Measurements from ENCODE around the gene DLX6.

DLX6 gene

DNA sequence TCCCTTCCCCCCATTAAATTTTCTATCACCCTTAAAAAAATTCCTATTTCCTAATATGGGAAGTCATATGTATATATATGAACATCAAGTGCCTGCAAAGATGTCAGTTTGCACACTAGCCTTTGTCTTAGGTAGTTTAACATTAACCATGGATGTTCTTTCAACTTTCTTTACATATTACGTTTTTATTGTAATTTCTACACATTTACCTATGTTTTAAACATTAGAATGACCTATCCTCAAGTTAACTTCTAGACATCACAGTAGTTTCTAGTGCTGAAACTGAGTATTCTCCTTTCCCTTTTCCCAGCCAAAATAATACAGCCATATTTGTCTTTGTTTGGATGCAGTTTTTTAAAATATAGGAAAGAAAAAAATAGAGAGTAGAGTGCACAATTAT, 5.8 kb downstream of the DLX6 start:
- DNase-seq (ENCODE audit: low spot score) = no peak

- DNase-seq (ENCODE audit: low spot score) = no peak
Measured at GRCh38 chr7:97011536-97012364, 6.4 kb downstream of the DLX6 start.

DNA sequence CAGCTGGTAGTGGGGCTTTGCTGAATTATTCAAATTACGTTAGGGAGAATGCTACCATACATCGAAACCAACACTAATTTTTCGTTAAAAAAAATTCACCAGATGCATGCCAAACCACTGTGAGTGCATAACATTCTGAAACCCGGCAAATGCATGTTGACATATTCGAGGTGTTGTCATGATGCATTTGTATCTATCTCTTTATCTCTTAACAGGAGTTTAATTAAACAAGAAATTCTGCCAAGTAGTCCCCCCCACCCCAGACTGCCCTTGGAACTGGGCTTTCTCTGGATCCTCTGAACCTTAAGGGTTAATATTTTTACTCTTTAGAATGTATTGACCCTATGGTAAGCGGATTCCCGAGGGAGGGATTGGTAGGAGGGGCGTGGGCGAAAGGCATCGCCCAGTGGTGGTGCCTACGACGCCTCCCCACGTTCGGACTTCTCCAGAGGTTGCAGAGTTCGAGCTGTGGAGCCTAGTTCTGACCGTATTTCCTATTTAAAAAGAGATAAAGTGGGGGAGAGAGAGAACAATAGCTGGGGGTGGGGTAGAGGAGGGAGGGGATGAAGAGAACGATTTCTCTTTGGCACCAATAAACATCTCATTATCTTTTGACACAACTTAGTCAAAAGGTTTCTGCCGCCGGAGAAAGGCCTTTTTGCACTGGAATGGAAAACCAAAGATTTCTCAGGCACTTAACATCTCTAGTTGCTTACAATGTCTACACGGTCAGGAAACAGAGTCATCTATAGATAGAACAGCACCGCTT, 7.2 kb downstream of the DLX6 start:
- no peak for DNase-seq (ENCODE audit: low spot score)

GRCh38 chr7:97013134-97013844, 7.9 kb downstream of the DLX6 start:
- no peak for DNase-seq (ENCODE audit: low spot score)

DNA sequence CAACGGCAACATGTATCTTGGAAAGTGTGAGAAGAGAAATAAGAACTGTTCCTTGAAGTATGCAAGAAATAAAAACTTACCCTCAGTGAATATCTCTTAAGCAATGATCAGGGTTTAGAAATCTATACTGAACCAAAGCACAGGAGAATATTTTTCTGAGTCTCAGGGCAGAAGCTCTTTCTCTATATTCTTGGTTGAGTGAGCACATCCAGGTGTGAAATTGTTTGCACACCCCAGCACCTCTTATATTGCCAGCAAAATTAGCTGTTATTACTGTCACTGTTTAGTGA, 8.4 kb downstream of the DLX6 start:
- no peak for DNase-seq (ENCODE audit: low spot score)

DNA sequence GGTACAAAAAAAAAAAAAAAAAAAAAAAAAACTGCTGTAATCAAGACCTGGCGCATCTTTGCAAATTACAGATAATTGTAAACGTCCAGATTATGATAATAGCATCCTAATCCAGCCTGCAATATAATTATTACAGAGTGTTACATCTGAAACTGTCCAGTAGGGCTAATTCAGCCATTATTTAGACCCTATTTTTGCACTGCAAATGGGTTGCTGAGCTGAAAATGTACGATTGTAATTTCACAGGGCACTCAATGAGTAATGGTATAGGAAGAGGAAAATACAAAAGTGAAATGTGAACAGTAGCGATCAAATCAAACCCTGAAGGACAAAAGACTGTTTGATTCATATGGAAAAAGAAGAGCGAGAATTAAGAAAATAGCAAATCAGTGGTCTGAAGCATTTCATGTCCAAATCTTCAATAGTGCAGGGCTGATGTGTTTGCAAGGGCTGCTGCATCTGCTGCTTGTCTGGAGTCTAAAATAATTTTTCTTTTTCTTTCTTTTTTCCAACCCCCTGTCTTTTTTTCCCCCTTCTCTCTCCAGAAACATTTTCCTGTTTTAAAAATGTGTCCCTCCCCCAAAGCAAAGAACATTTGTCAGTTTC, 8.9 kb downstream of the DLX6 start:
- DNase-seq (ENCODE audit: low spot score) = no peak

- no peak for DNase-seq (ENCODE audit: low spot score)
Measured at GRCh38 chr7:97015279-97015678, 9.9 kb downstream of the DLX6 start.

DNA sequence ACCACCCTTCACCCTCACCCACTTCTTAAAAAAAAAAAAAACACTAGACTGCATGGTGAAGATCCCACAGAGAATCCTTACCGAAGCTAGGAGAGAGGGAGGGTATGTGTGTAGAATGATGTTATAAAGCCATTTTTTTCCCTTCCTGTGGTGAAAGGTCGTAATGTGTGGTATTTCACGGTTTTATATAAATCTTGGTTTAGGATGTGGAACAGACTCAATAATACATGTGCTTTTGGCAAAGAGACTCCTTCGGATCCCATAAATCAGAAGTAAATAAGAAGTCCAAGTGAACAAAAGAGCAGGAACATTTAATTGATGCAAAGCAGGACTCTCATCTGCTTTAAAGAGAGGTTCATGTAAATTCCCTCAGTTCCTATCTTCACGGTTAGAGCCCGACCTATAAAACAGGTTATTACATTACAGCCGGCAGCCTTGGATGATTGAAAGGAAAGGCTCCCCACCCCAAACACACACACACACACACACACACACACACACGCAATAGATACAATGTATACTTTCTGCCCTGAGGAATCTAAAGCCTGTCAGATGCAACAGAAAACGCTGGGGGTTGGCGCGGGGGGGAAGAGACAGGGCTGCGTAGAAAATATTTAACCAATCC, 10.5 kb downstream of the DLX6 start:
- DNase-seq (ENCODE audit: low spot score) = no peak

DNA sequence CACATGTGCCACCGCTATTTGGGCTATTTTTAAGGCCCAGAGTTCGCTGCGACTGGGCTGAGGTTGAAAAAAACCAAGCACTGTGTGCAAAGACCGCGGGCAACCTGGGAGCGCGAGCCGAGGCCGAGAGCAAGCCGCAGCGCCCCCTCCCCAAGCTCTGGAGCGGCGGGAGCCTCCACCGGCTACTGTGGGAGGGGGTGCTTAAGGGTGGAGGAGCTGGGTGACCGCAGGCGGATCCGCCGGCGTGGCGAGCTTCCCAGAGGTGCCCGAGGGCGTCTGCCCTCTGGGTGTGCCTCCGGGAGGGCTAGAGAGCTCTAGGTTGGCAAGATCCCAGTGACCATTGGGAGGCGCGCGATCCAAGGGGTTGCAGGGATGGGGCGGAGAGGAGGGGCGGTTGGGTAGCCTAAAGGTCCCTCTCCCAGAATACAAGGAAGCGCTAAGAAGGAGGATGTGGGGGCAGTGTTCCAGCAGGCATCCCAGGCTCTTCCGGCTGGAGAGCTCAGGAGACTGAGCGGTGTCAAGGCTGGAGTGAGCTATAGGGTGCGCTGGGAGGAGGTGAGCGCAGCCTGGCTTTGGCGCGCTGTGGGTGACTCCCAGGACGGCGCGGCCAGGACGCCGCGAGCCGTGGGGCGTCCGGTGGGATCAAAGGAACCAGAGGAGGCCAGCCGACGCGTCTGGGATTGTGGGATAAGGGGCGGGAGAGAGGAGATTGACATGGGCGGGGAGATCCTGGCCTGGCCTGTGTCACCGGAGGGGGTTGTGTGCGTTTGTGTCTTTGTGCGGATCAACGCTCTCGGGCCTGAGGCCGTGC, 11.2 kb downstream of the DLX6 start:
- peak; percentile 54 for DNase-seq (ENCODE audit: low spot score)

GRCh38 chr7:97017192-97018125, 12.1 kb downstream of the DLX6 start:
- DNase-seq (ENCODE audit: low spot score) = no peak

DNA sequence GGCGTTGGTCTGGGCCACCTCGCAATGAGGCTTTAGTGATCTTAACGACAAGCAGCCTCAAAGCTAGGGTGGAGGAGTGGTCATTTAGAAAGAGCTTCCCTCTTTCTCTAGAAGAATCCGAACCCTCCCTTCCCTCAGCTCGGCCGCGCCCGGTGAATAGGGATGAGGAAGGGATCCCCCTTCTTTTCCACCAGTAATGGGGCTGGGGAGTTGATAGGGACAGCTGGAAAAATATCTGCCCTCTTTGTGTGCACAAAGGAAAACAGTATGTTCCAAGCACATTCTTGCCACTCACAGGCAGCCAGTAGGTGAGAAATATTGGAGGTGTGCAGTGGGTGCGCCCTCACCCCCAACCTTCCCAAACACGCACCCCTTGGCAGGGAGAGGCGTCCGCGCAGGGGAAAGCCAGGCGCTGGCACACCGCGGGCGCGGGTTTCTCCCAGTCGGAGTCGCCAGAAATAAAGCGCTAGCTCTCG, 12.8 kb downstream of the DLX6 start:
- DNase-seq (ENCODE audit: low spot score) = no peak

DNA sequence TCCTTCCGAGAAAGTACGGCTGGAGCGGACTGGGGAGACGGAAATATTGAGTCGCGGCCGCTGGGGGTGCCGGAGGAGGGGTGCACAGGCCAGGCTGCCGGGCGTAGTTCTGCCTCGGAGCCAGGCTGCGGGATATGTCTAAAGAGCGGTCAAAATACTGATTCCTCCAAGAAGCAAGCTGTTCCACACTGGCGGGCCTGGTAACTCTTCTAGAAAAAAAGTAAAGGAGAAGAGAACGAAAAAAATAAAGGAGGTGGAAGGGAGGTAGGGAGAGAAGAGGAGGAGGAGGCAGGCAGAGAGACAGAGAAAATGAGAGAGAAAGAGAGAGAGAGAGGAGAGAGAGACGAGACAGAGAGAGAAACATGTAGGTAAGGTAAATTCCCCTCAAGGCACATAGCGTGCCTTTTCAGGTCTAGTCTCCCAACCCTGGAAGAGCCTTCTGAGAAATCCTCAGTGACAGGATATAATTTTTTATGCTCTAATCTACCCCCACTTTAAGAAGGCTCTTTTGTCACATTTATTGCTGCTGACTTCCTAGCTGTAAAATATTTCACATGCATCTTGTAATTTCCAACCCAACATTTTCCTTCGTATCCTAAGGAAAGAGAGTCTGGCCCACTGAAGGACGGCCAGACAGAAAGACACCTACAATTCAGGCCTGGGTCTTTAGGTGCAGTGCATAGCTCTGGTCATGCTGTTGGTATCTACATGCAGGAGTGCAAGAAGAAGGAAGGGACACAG, 13.6 kb downstream of the DLX6 start:
- DNase-seq (ENCODE audit: low spot score) = no peak

GRCh38 chr7:97019710-97020225, 14.4 kb downstream of the DLX6 start:
- DNase-seq (ENCODE audit: low spot score) = no peak

DNA sequence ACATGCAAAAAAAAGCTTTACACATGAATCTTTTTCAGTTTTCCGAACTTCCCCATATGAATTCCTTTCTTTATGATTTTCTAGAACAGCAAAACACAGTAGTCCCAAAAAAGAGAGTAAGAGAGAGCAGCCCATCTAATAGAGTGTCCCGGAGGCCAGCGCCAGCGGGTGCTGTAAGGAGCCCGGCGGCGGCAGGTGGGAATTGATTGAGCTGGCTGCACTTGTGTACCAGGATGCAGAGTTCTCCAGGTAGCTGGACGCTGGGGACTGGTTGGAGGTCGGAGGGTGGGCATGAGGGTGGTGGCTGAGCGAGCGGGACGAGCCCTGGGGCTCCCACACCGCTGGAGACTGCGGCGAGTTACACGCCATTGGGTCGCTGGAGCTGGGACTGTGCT, 15.2 kb downstream of the DLX6 start:
- DNase-seq (ENCODE audit: low spot score) = no peak

- no peak for DNase-seq (ENCODE audit: low spot score)
Measured at GRCh38 chr7:97020996-97021746, 15.8 kb downstream of the DLX6 start.

GRCh38 chr7:97021747-97022490, 16.6 kb downstream of the DLX6 start:
- no peak for DNase-seq (ENCODE audit: low spot score)

DNA sequence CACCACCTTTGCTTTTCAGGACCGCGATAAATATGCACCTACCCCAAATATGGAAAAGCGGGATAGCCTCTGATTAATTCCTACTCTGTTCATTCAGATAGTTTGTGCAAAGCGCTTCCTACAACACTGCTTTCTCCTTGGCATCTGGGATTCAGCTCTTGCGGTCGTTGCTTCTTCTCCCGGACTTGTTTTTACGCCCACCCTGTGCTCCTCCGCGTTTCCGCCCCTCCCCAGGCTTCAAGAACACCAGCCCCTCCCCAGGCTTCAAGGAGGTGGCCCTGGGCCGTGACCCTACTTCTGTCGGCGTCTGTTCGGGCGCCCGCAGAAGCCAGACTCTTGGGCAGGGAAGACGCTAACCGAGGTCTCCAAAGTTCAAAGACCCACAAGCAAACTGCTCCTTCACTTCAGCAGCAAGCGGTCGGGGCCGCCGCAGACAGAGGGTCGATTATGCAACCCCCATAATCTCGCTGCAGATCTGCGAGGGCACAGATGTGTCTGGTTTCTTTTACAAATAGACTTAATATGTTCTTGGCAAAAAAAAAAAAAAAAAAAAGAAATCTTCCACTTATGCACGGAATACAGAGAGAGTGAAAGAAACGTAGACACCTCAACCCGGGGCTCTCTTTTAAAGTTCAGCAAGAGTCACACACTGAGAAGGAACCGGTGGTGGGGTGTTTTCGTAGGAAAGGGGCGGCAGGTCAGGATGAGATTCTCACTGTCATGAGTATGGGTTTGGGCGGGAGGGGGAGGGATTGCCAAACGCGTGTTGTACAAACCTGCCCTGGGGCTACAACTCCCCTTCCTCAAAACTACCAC, 17.3 kb downstream of the DLX6 start:
- no peak for DNase-seq (ENCODE audit: low spot score)
